HG03460 (cell line): Measurements from ENCODE around the gene CYSTM1.

Source experiments
- ATAC-seq: cut with Tn5 transposase; IDR thresholded peaks from one replicate; pipeline ENCODE4 v1.9.1; 2021; ENCODE audit not compliant: unreplicated experiment

Gene CYSTM1

GRCh38 chr5:140232731-140233130 is 57.7 kb downstream of the CYSTM1 start:
- no peak for ATAC-seq

- ATAC-seq: no peak
Measured at GRCh38 chr5:140234377-140234989, 59.5 kb downstream of the CYSTM1 start.

- ATAC-seq: no peak
Measured at GRCh38 chr5:140235791-140236551, 61.0 kb downstream of the CYSTM1 start.

GRCh38 chr5:140236891-140237598 is 62.1 kb downstream of the CYSTM1 start:
- no peak for ATAC-seq

GRCh38 chr5:140238756-140239155 is 63.8 kb downstream of the CYSTM1 start:
- no peak for ATAC-seq

DNA sequence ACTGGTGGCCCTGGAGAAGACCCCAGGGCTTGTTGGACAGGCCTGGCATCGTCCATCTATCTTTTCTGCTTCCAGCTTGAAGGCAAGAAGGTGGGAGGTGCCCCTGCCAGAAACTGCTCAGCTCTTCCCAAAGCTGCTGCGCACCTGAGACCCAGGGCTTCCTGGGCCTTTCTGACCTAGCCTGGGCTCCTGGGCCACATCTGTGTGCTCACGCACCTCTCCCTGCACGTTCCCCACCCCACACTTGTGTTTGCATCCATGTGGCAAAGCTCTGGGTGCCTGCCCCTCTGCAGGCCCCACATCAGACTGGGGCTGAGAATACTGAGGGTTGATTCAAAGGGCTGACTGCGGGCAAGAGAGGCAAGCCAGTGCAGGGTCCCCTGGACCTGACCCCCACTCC is 64.5 kb downstream of the CYSTM1 start:
- ATAC-seq: no peak

DNA sequence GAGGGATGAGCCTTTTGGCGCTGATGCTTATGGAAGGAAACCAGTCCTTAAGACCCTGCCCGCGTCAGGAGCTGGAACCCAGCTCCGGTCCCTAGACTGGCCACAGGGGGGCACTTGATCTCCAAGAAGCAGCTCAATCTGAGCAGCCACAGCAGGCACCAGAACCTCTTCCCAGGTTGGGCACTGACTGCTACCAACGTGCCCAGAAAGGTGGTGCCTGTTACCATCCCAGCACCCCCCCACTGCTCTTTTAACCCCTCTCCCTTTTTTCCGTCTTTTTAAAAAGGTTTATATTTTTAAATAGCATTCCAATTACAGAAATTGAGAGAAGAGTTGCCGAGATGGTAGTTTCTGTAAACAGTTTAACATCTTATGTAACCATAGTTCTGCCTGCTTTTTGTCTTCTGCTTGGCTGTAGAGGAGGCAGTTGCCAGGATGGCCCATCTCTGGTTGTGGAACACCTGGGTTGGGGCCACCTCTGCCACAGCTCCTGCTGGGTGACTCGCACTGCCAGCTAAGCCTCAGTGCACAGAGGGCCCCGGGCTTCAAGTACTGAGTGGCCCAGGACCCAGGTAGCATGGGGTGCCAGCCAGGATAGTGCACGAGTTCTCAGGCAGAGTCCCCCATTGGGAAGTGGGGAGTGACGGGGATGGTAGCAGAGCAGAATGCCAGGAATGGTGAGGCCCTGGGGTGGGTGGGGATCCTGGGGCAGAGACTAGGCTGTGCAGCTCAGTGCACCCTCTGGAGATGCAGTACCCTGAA is 65.1 kb downstream of the CYSTM1 start:
- ATAC-seq: peak; percentile 66

GRCh38 chr5:140240987-140241706 is 66.2 kb downstream of the CYSTM1 start:
- no peak for ATAC-seq

DNA sequence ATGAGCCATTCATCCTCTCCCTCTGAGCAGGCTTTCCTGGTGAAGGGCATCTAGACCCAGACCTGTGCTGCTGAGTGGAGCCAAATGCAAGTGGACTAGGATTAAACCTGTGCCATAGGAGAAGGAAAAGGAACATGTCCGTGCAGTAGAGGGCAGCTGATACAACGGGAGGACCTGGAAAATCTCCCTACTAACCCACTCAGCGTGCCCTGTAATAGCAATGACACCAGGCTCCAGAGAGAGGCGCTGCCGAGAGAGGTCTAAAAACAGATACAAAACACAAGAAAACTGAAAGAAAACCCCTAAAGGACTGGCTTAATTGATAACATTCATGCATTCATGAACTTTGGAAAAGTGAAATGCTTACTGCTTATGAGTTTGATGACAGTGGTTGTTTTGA is 67.1 kb downstream of the CYSTM1 start:
- no peak for ATAC-seq

DNA sequence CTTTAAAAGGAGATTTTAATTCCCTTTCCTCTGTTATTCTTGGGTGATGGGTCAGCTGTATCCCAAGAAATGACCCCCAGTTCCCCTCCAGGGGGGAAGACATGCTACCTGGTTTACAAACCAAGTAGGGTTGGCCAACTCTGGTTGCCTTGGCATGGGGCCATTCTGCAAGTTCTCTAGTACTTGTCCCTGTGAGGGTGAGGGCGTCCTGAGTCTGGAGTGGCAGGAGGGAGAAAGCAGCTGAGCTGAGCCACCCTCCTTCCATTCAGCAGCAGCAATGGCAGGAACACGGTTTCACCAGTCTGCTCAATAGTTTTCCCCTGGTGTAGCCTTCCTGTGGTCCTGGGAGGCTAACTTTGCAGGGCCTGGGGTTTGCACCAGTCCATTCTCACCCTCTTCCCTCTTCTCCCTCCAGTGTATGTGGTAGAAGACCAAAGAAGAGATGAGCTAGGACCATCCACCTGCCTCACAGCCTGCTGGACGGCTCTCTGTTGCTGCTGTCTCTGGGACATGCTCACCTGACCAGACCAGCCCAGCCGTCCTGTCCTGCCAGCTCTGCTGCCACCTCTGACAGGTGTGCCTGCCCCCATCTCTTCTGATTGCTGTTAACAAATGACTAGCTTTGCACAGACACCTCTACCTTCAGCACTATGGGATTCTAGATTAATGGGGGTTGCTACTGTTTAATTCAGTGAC is 68.0 kb downstream of the CYSTM1 start:
- ATAC-seq: no peak

- no peak for ATAC-seq
Measured at GRCh38 chr5:140243706-140244250, 68.8 kb downstream of the CYSTM1 start.

DNA sequence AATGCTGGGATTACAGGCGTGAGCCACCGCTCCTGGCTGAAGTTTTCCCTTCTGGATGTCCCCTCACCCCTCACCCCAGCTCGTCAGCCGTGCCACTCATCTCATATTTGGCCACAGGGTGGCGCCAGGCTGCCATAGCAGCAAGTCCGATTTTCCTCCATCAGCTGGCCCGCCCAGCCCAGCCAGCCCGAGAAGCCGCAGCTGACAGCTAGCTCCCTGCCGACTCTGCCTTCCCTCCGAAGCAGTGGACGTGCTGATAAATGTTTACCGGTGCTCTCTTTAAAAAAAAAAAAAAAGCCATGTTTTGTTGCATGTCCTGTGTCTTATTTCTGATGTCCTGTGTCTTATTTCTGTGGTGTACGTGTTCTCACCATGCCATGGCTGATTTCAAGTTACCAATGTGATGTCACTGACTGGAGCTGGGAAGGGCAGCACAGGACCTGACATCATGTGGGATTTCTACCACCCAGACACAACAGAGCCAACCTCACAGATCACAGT is 69.6 kb downstream of the CYSTM1 start:
- peak; percentile 61 for ATAC-seq

DNA sequence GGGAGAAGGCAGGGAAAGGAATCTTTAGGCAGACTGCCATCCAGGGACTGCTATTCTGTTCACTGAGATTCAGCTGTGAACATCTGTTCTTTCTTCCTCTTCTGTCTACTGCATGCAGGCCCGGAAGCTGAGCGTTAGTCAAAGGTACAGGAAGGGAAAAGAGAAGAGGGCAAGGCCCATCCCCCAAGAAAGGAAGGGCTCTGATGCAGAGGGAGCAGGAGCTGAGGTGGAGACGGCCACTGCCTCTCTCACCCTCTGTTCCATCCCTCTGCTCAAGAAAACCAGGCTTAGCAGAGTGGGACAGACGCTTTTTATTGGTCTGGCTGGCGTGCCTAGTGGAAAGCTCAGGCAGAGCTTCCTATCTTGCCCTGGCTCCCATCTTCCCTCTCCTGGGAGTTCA is 70.4 kb downstream of the CYSTM1 start:
- no peak for ATAC-seq

- no peak for ATAC-seq
Measured at GRCh38 chr5:140245926-140246325, 70.9 kb downstream of the CYSTM1 start.

- no peak for ATAC-seq
Measured at GRCh38 chr5:140246378-140247122, 71.6 kb downstream of the CYSTM1 start.

DNA sequence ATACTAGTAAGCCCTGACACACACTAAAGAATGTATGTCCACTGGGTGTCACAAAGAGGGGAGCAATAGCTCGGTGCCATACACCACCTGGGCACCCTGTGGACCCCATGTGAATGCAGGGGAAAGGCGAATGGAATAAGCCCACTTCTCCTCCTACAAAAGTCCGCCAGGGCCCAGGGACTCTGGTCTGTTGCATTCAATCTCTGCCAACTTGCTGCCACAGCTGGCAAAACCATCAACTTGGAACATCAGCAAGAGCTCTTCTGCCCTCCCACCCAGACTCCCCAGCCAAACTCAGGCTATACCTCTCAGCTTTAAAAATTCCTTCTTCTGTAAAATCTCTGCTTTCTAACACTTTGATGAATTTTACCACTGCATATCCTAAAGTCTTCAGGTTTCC is 73.4 kb downstream of the CYSTM1 start:
- no peak for ATAC-seq

- no peak for ATAC-seq
Measured at GRCh38 chr5:140249536-140249935, 74.5 kb downstream of the CYSTM1 start.

DNA sequence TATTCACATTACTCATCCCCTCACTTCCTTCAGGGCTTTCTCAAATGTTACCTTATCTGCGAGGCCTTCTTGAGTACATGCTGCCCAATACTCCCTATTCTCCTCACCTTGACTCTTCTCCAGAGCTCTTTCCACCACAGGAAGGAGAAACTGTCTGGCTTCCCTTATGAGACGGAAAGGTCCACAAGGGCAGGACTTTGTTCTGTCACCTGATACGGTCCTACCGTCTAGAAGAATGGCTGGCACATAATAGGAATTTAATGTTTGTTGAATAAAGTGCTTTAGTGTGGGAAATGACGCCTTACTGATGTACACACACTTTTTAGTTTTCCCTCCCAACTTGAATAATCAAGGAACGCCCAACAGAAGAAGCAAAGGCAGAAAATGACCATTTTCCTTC is 75.4 kb downstream of the CYSTM1 start:
- ATAC-seq: no peak

- ATAC-seq: peak; percentile 84
Measured at GRCh38 chr5:140251527-140251973, 76.6 kb downstream of the CYSTM1 start.
